ENCODE results near the gene SH2D1B.
"Not testable (repeated sequence)": the region's sequence is repeated elsewhere in the genome, so short reads cannot be mapped to it uniquely, and the experiment has no call there.

DNA sequence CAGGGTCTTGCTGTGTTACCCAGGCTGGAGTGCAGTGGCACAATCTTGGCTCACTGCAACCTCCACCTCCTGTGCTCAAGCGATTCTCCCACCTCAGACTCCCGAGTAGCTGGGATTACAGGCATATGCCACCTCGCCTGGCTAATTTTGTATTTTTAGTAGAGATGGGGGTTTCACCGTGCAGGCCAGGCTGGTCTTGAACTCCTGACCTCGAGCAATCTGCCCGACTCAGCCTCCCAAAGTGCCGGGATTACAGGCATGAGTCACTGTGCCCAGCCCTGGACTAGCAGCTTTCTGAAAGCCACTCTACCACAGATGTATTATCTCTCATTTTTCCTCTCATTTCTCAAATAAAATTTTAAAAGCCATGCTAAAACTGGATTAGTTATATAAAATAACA lies 6.6 kb upstream of the SH2D1B start:
- TF ChIP-seq, protein P1, sequence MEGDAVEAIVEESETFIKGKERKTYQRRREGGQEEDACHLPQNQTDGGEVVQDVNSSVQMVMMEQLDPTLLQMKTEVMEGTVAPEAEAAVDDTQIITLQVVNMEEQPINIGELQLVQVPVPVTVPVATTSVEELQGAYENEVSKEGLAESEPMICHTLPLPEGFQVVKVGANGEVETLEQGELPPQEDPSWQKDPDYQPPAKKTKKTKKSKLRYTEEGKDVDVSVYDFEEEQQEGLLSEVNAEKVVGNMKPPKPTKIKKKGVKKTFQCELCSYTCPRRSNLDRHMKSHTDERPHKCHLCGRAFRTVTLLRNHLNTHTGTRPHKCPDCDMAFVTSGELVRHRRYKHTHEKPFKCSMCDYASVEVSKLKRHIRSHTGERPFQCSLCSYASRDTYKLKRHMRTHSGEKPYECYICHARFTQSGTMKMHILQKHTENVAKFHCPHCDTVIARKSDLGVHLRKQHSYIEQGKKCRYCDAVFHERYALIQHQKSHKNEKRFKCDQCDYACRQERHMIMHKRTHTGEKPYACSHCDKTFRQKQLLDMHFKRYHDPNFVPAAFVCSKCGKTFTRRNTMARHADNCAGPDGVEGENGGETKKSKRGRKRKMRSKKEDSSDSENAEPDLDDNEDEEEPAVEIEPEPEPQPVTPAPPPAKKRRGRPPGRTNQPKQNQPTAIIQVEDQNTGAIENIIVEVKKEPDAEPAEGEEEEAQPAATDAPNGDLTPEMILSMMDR (conservative IDR thresholded peaks at IDR 0.05; ENCODE audit: low read depth in 2 of 2) = not testable (repeated sequence)
- TF ChIP-seq, protein P2, sequence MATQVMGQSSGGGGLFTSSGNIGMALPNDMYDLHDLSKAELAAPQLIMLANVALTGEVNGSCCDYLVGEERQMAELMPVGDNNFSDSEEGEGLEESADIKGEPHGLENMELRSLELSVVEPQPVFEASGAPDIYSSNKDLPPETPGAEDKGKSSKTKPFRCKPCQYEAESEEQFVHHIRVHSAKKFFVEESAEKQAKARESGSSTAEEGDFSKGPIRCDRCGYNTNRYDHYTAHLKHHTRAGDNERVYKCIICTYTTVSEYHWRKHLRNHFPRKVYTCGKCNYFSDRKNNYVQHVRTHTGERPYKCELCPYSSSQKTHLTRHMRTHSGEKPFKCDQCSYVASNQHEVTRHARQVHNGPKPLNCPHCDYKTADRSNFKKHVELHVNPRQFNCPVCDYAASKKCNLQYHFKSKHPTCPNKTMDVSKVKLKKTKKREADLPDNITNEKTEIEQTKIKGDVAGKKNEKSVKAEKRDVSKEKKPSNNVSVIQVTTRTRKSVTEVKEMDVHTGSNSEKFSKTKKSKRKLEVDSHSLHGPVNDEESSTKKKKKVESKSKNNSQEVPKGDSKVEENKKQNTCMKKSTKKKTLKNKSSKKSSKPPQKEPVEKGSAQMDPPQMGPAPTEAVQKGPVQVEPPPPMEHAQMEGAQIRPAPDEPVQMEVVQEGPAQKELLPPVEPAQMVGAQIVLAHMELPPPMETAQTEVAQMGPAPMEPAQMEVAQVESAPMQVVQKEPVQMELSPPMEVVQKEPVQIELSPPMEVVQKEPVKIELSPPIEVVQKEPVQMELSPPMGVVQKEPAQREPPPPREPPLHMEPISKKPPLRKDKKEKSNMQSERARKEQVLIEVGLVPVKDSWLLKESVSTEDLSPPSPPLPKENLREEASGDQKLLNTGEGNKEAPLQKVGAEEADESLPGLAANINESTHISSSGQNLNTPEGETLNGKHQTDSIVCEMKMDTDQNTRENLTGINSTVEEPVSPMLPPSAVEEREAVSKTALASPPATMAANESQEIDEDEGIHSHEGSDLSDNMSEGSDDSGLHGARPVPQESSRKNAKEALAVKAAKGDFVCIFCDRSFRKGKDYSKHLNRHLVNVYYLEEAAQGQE (IDR thresholded peaks at IDR 0.05; ENCODE audit: unreplicated experiment) = not testable (repeated sequence)
- not testable (repeated sequence) for TF ChIP-seq EZH2 (IDR thresholded peaks at IDR 0.05; ENCODE audit: low read depth, unreplicated experiment); POLR2AphosphoS5 (IDR thresholded peaks at IDR 0.05; ENCODE audit: low read depth); NANOG (IDR thresholded peaks at IDR 0.05; ENCODE audit: borderline replicate concordance); EZH2phosphoT487 (IDR thresholded peaks at IDR 0.05; ENCODE audit: unreplicated experiment); CREB1 (CRISPR knock-in tag; IDR thresholded peaks at IDR 0.05; ENCODE audit: low read depth)
